T47D (cell line): ENCODE data around the gene CCDC192.

Experiments used
- DNase-seq, 2 experiments: peaks; one replicate each; pipeline versions ENCODE4 v3.0.0 to v3.0.0-alpha.2; 2011 to 2012; ENCODE audit warnings: low read depth in 1 of 2, low spot score in 1 of 2
- JUND ChIP-seq: IDR thresholded peaks from 2 replicates; pipeline ENCODE4 v1.6.1; 2012; ENCODE audit warnings: low read depth
- in situ Hi-C: cut with HindIII; loops from 2 replicates; pipeline ENCODE4 v1.10.0; 2016; ENCODE audit warnings: low sequenced_read_pairs, low pct_unique_long_range_greater_than_20kb

CCDC192 gene

DNA sequence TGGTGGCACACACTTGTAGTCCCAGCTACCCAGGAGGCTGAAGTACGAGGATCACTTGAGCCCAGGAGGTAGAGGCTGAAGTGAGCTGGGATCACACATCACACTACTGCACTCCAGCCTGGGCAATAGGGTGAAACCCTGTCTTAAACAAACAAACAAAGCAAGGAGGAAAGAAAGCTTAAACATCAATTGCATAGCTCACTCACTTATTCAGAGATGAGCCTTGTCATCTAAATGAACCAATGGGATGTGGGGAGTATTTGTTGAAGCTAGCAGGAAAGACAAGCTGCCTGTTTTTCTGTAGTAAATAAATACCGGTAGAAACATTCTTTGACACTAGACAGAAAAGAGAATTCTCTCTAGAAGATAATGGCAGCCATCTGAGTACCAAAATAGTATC, 219.4 kb downstream of the CCDC192 start:
- TF ChIP-seq JUND, result no peak
- no peak for DNase-seq
- in situ Hi-C loops, result no loop called here

DNA sequence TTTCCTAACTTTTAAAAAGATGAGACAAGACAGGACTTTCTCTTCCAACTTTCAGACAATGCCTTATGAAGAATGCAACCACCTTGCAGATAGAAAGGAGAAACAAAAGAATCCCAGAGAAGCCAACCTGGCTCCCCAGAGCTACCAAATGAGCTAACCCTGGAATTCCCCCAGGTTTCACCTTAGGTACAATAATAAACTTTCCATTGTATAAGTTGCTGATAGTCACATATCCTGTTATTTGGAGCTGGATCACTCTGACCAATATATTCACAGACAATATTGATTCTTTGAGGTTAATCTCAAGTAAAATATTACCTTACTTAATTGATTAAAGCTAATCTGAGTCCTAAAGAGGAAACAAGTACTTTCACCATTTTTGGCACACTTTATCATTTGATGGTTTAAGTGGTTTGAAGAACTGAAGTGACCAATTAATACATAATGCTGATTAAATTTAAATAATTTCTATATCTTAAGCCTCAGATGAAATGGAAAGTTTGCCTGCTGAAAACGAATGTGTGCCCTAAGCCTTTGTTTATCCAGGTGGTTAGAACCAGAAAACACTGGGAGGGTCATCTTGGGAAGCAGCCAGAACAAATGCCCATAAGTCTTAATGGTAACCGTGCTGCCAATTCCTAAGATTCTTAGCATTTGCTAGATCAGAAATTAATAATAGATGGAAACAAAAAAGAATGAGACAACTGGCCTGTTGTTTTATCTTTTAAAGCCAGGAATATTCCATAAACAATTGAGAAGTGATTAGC, 220.8 kb downstream of the CCDC192 start:
- no peak for TF ChIP-seq JUND
- in situ Hi-C loops, result no loop called here
- no peak for DNase-seq

DNA sequence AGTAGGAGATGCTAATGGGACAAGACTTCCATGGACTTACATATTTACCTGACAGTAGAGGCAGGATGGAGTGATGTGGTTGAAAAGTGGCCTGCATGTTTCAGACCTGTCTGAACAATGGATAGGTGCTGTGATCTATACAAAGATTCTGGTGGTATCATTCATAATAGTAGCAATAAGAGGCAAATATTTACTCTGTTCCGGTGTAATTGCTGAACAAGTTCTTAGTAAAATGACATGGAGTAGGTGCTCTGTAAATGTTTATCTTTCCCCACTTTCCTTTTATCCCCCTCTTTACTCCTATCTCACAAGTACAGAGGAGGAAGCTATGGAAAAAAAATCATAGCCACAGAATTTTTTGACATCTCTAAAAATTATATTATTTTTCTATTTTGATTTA, 221.4 kb downstream of the CCDC192 start:
- no peak for DNase-seq
- in situ Hi-C loops, result no loop called here
- TF ChIP-seq JUND, result no peak

DNA sequence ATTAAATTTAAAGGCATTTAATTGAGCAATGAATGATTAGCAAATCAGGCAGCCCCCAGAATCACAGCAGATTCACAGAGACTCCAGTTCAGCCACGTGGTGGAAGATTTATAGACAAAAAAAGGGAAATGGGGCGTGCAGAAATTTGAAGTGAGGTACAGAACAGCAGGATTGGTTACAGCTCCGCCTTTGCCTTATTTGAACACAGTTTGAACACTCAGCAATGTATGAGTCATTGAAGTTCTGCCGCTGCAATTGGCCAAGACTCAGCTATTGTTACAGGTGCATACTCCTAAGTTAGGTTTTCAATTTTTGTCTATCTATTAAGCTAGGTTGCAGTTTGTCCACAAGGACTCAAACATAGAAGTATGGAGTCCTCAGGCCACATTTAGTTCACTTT, 222.7 kb downstream of the CCDC192 start:
- peak in 1 of 2 experiments; percentile 46 for DNase-seq
- no peak for TF ChIP-seq JUND
- in situ Hi-C loops, result no loop called here

DNA sequence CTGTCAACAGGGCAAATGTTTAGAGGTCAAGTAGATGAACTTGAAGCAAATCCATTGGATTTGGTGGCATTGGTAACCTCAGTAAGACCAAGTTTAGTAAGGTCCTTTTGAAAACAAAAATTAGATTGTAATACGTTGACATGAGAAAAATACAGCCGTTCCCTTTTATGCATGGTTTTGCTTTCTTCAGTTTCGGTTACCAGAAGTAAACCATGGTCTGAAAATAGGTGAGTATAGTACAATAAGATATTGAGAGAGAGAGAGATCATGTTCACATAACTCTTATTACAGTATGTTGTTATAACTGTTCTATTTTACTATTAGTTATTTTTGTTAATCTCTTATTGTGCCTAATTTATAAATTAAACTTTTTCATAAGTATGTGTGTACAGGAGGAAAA, 223.8 kb downstream of the CCDC192 start:
- DNase-seq, result no peak
- TF ChIP-seq JUND, result no peak
- in situ Hi-C loops, result no loop called here

DNA sequence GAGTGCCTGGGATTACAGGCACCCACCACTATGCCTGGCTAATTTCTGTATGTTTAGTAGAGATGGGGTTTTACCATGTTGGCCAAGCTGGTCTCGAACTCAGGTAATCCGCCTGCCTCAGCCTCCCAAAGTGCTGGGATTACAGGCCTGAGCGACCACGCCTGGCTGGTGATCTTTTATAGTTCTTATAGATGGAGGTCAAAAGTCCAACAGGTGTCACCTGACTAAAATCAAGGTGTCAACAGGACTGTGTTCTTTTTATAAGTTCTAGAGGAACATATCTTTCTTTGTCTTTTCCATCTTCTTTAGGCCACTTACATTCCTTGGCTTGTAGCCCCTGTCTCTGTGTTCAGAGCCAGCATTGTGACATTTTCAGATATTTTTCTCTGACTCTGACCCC, 224.9 kb downstream of the CCDC192 start:
- DNase-seq, result no peak
- in situ Hi-C loops, result no loop called here
- TF ChIP-seq JUND, result no peak

DNA sequence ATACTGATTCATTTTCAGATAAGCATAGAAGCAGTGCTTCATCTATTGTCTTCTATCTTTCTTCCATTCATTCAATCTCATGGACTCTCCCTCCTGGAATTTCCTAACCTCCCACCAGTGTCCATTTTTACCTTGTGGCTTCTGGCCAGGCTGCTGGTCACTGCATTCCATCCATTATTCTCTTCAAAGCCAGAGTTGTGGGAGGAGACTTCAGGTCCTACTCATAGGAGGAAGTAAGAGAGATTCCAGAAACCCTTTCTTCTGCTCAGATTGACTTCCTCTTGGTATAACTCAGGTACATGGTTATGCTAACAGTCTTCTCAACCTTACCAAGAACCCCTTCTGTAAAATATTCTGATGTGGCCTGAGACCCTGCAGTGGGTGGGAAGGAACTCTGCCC, 227.1 kb downstream of the CCDC192 start:
- no peak for TF ChIP-seq JUND
- in situ Hi-C loops, result no loop called here
- peak in 1 of 2 experiments; percentile 62 for DNase-seq

DNA sequence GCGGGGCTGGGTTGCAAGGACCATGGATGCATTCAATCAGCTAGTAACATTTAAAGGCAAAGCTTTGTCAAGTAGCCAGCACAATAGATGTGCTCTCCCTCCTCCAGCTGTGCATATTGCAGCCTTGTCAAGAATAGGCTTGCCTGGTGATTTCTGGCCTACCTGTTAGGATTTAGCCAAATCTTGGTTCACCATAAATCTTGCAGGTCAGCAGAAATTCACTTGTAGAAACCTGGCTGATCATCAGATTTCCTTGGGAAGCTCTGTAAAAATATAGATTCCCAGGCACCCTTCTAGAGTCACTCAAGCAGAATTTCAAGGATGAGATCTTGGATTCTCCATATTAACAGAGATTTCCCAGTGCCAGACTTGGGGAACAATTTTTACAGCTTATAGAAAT, 228.2 kb downstream of the CCDC192 start:
- TF ChIP-seq JUND, result no peak
- in situ Hi-C loops, result no loop called here
- no peak for DNase-seq

DNA sequence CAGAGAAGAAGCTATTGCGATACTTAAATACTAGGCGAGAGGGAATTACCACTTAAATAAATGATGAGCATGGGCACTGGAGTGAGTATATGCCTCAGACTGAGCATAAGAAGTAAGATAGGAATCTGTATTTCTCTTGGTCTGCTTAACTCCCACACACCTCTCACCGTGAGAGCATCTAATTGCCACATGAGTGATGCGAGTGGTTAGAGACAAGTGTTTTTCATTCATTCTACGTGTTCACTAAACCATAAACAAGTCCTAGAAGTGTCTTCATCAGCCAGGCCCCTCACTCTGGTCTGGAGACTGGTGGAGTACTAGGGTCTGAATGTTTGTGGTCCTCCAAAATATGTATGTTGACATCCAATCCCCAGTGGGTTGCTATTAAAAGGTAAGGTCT, 230.2 kb downstream of the CCDC192 start:
- no peak for TF ChIP-seq JUND
- in situ Hi-C loops, result no loop called here
- no peak for DNase-seq

DNA sequence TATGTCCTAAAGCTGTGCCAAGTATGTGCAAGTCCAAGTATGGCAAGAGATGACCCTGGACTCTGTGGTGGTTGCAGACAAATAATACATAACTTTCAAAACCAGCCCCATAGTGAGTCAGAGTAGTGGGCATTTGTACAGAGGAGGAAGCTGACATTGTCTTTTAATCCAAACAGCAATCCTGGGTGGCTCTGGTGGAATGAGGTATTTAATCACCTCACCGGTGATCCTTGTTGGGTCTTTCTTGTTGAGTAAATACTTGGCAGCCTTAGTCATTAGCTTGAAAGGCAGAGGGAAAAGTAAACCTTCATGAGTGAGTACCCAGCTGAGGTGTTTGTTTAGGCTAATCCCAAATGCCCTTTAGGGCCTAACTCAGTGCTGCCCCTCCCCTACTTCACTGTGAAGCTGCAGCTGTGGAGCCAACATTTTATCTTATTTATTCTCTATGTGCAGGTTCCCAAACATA, 231.6 kb downstream of the CCDC192 start:
- peak; percentile 46; the same call in 1 of the 2 replicates for TF ChIP-seq JUND
- in situ Hi-C loops, result no loop called here
- peak in 1 of 2 experiments; percentile 90 for DNase-seq

DNA sequence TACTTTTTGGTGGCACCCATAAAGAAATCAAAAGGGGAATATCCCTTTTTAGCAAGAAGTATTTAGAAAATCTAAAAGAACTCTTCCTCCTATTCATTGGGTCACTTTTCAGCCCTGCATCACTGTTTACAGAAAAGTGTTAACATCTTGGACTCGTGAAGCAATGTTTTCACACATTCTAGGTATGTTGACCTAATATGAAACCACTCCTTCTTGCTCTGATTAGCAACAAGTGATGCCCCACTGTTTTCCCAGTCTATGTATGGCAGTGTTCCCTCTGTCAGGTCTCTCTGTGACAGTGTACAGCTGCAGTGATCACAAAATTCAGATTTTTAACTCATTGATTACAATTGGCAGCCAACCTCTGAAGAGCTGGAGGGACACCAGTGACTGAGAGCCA, 232.2 kb downstream of the CCDC192 start:
- in situ Hi-C loops, result no loop called here
- peak in 1 of 2 experiments; percentile 70 for DNase-seq
- TF ChIP-seq JUND, result no peak

DNA sequence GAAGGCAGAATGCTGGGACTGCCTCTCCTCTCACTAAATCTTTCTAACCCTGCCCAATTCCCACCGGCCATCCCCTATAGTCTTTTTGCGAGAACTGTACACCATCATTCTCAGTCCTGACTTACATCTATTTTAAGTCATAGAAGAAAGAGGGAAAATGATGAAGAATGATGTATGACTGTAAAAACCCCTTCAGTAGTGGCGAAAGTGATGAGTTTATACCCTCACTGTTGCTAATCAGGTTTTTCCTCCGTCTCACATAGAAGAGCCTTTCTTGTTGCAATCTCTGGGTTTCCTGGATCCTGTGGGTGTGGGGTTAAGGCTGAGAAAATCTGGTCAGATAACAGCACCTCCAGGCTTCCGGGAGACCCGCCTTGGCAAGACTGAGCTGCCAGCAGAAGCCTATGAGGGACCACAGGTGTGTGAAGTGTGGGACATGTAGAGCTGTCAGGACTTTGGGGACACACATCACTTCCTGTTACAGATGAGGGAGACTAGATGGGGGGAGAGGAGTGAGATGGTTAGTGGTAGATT, 233.3 kb downstream of the CCDC192 start:
- TF ChIP-seq JUND, result no peak
- no peak for DNase-seq

DNA sequence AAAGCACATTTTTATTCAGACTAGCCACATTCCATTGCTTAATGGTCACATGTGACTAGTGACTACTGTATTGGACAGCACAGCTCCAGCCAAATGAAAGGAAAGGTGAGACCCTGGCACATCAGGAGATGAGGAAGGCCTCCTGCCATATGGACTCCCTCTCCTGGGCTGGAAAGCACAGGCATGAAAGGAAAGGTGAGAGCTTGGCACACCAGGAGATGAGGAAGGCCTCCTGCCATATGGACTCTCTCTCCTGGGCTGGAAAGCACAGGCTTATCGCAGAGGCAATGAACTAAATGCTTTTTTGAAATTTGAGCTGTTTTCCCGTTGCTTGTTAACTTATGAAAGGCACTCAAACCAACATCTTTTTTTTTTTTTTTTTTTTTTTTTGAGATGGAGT, 235.6 kb downstream of the CCDC192 start:
- no peak for TF ChIP-seq JUND
- in situ Hi-C loops, result no loop called here
- DNase-seq, result no peak

More for the DNA sequence above, 233.3 kb downstream of the CCDC192 start:
- in situ Hi-C loops, result no loop called here

DNA sequence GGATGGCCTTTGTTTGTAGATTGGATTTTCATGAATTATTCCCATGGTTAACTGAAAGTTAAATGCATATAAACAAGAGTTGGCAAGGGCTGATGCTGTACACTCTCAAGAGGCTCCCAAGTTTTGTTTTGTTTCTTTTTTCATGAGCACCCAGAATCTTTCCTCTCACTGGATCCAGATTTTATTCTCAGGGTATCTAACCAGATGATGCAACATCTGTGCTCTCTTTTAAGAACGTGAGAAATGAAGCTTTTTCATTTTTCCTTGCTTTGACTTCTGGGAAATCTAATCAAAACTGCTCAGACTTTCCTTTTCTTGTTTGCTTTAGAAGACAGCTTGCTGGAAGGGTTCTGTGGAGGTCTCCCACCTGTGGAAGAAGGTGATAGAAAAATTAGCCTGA, 237.7 kb downstream of the CCDC192 start:
- in situ Hi-C loops, result no loop called here
- DNase-seq, result no peak
- TF ChIP-seq JUND, result no peak
